SK-N-MC (cell line): ENCODE data around the gene PWP2.
A peak's percentile ranks its signal among the peaks of the same experiment; 100 is the strongest.
"Not testable (repeated sequence)": the region's sequence is repeated elsewhere in the genome, so short reads cannot be mapped to it uniquely, and the experiment has no call there.

ENCODE experiments used
- DNase-seq: peaks from one replicate; pipeline ENCODE4 v3.0.0-alpha.2; 2011; ENCODE audit warnings: low read depth, low spot score
- H3K27ac ChIP-seq: fragments of 200-600 bp; sonication (generic); 2 replicates; pipeline ENCODE4 v1.5.1; 2016; ENCODE audit warnings: mixed run types
- H3K36me3 ChIP-seq: fragments of 200-600 bp; sonication (generic); 2 replicates; pipeline ENCODE4 v1.6.1; 2017; ENCODE audit warnings: antibody characterized with exemption, low read length, mixed read lengths; ENCODE audit not compliant: insufficient read depth
- H3K4me3 ChIP-seq: fragments of 200-600 bp; sonication (generic); 2 replicates; pipeline ENCODE4 v1.5.1; 2016
- H3K9ac ChIP-seq: fragments of 200-600 bp; sonication (generic); 2 replicates; pipeline ENCODE4 v1.8.0; 2017; ENCODE audit warnings: mixed run types, mixed read lengths; ENCODE audit not compliant: insufficient read length
- H3K9me3 ChIP-seq: fragments of 200-600 bp; sonication (generic); 2 replicates; pipeline ENCODE4 v1.6.1; 2017; ENCODE audit warnings: low read depth, mild to moderate bottlenecking, antibody characterized with exemption, low read length, moderate library complexity, mixed read lengths
- EZH2 ChIP-seq: fragments of 200-600 bp; sonication (generic); IDR thresholded peaks from one replicate; pipeline ENCODE4 v1.6.1; 2017; ENCODE audit warnings: antibody characterized with exemption
- FOXP2 ChIP-seq: optimal IDR thresholded peaks from 2 replicates; pipeline ENCODE3; 2011; ENCODE audit warnings: mild to moderate bottlenecking, moderate library complexity; ENCODE audit not compliant: insufficient read depth; ENCODE audit errors: extremely low read length, control extremely low read depth
- POLR2AphosphoS5 ChIP-seq: IDR thresholded peaks from 2 replicates; pipeline ENCODE4 v1.6.1; 2012; ENCODE audit warnings: mild to moderate bottlenecking, low read depth, low read length, borderline replicate concordance

Gene PWP2

GRCh38 chr21:44107026-44107501 lies at the start of gene PWP2:
PWP2 (plus strand) TSS chr21:44107399; CDS start chr21:44107417, 18 bp downstream.
- peak; percentile 22; the same call in 1 of the 2 replicates for TF ChIP-seq POLR2AphosphoS5
- peak within 1 kb of the TSS; percentile 70 for H3K4me3 ChIP-seq
- H3K36me3 ChIP-seq, DNase-seq, H3K9me3 ChIP-seq, H3K27ac ChIP-seq, H3K9ac ChIP-seq: not testable (repeated sequence)

GRCh38 chr21:44057960-44058651 lies 49.1 kb upstream of the PWP2 start:
- Histone ChIP-seq H3K36me3 (peaks cover 13% of the 10 kb centered on the region), H3K27ac (no peak overlapping the region), H3K9ac (no peak overlapping the region), H3K4me3 (no peak overlapping the region), H3K9me3 (no peaks in the 10 kb centered on the region)
- DNase-seq = no peak
- no peak for TF ChIP-seq FOXP2
- TF ChIP-seq EZH2 = no peak
- TF ChIP-seq POLR2AphosphoS5 = no peak

DNA sequence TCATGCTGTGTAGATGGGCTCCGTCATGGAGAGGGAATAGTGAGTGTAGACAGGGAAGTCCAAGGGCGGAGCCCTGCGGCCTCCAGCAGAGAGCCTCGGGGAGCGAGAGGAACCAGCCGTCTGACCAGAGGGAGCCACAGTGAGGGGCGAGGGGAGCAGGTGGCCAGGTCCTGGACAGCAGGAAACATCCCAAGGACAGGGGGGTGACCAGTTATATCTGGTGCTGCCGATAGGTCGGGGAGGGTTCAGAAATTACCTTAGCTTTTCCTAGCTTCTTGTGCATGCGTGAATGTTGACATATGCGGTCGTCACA lies 48.6 kb upstream of the PWP2 start:
- no peak overlapping the region for H3K27ac ChIP-seq
- no peak overlapping the region for H3K4me3 ChIP-seq
- H3K9me3 ChIP-seq = no peaks in the 10 kb centered on the region
- DNase-seq = no peak
- H3K9ac ChIP-seq = no peak overlapping the region
- TF ChIP-seq POLR2AphosphoS5 (no peak), EZH2 (no peak), FOXP2 (no peak)
- H3K36me3 ChIP-seq = peaks cover 16% of the 10 kb centered on the region

- DNase-seq = no peak
Measured at GRCh38 chr21:44058981-44059380, 48.2 kb upstream of the PWP2 start.

DNA sequence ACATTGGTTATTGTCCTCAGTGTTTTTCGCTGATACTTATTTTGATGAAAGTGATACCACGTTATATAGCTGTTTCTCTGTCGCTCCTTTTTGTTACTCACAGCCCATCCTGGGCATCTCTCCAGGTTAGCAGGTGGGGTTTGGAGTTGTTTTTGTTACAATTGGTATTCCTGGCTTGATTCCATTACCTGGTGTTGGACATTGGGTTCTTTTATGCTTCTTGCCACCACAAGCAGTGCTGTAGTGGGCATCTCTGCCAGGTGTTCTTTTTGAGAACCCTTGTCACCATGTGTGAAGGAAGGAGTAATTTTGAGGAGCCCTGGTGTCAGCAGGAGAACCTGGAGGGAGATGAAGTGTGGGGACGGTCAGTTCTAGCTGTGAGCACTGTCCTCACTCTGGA lies 47.5 kb upstream of the PWP2 start:
- Histone ChIP-seq H3K4me3 (no peak overlapping the region), H3K9me3 (no peaks in the 10 kb centered on the region), H3K27ac (no peak overlapping the region), H3K9ac (no peak overlapping the region), H3K36me3 (peaks cover 22% of the 10 kb centered on the region)
- no peak for TF ChIP-seq FOXP2
- TF ChIP-seq POLR2AphosphoS5 = no peak
- TF ChIP-seq EZH2 = no peak
- DNase-seq = no peak

More at GRCh38 chr21:44058981-44059380, 48.2 kb upstream of the PWP2 start:
- no peak overlapping the region for H3K4me3 ChIP-seq
- no peak for TF ChIP-seq EZH2
- TF ChIP-seq POLR2AphosphoS5 = no peak
- TF ChIP-seq FOXP2 = no peak
- no peaks in the 10 kb centered on the region for H3K9me3 ChIP-seq
- H3K9ac ChIP-seq = no peak overlapping the region
- no peak overlapping the region for H3K27ac ChIP-seq
- peaks cover 18% of the 10 kb centered on the region for H3K36me3 ChIP-seq

- no peak overlapping the region for H3K4me3 ChIP-seq
- H3K9me3 ChIP-seq = no peaks in the 10 kb centered on the region
- peaks cover 22% of the 10 kb centered on the region for H3K36me3 ChIP-seq
- TF ChIP-seq FOXP2 = no peak
- TF ChIP-seq EZH2 = no peak
- no peak for TF ChIP-seq POLR2AphosphoS5
- no peak for DNase-seq
- H3K27ac ChIP-seq = no peak overlapping the region
- H3K9ac ChIP-seq = no peak overlapping the region
Measured at GRCh38 chr21:44062380-44062779, 44.8 kb upstream of the PWP2 start.

DNA sequence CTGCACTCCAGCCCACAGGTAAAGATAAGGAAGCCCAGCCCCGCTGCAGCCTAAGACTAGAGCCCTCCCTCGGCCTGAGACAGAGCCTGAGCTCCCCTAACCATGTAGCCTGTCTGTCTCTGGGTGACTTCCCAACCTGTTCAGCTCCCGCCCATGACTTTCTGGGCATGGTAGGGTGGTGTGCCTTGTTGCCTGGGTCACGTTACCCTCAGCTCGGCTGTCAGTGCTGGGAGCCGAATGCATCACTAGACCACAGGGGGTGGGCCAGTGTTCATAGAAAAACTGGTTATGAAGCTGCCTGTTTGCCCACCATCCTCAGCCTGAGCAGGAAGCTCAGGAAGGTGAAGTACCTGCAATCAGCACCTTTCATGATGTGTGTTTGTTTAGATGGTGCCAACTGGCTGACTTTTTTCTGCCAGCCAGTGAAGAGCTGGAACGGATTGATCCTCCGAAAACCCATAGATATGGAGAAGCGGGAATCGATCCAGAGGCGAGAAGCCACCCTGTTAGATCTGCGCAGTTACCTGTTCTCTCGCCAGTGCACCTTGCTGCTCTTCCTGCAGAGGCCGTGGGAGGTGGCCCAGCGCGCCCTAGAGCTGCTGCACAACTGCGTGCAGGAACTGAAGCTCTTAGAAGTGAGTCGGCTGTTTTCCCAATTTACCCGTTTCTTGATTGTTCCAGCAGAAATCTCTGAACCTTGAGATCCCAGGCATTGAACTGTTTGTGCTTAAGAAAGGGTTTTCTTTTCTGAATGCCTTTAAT lies 43.9 kb upstream of the PWP2 start:
- TF ChIP-seq EZH2 (no peak), FOXP2 (no peak), POLR2AphosphoS5 (no peak)
- no peak overlapping the region for H3K27ac ChIP-seq
- no peak overlapping the region for H3K4me3 ChIP-seq
- no peaks in the 10 kb centered on the region for H3K9me3 ChIP-seq
- peaks cover 22% of the 10 kb centered on the region for H3K36me3 ChIP-seq
- no peak overlapping the region for H3K9ac ChIP-seq
- no peak for DNase-seq

DNA sequence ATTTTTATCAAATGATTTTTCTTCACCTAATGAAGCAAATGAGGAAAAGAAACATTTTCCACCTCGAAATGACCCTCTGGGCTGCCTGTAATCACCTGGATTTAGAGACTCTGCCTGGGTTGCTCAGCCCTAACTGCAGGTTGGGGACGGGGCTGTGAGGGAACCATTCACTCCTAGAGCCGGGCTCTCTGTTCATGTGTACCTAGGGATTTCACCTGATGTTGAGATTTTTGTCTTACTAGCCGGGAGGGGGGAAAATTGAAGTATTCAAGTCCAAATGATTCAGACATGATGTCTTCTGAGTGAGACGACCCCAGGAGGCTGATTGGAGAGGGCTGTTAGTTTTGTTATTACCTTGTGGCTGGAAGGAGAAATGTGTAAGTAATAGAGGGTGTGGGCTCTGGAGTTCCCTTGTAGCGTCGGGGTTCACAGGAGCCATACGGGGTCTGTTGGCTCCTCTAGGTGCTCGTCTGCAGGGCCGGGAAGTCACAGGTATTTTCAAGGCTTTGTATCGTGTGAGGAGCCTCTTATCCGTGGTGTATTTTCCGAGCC lies 42.3 kb upstream of the PWP2 start:
- Histone ChIP-seq H3K9ac (no peak overlapping the region), H3K9me3 (no peaks in the 10 kb centered on the region), H3K4me3 (no peak overlapping the region), H3K36me3 (peaks cover 15% of the 10 kb centered on the region; the same call in 1 of the 2 replicates), H3K27ac (no peak overlapping the region)
- no peak for DNase-seq
- no peak for TF ChIP-seq FOXP2
- TF ChIP-seq POLR2AphosphoS5 = no peak
- TF ChIP-seq EZH2 = no peak

DNA sequence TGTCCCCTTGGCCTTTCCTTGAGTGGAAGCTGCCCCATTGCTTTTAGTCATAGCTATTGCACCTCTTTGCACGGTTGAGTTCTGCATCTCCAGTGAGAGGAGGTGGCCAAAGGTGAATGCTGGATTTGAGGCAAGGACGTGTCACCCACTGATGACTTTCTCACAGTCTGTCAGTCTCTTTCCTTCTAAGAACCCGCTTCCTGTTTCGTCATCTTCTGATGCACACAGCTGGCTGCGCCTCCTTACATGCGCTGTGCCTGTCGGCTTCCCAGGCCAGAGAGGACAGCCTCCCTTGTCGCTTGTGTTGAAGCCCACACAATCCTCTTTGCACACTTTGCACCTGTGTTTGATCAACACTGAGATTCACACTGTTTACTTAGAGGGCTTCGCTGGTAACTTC lies 41.8 kb upstream of the PWP2 start:
- TF ChIP-seq POLR2AphosphoS5 (no peak), EZH2 (no peak), FOXP2 (no peak)
- Histone ChIP-seq H3K9ac (no peak overlapping the region), H3K36me3 (peaks cover 15% of the 10 kb centered on the region; the same call in 1 of the 2 replicates), H3K27ac (no peak overlapping the region), H3K9me3 (no peaks in the 10 kb centered on the region), H3K4me3 (no peak overlapping the region)
- DNase-seq = no peak
